Measurements from ENCODE around the gene CKAP5.
"Not testable (repeated sequence)": the region's sequence is repeated elsewhere in the genome, so short reads cannot be mapped to it uniquely, and the experiment has no call there.

- TF ChIP-seq CTCF, EZH2, EZH2phosphoT487 (IDR thresholded peaks at IDR 0.05): not testable (repeated sequence)
These were observed 136.7 kb downstream of the CKAP5 start for GRCh38 chr11:46709351-46709750.

All from neural progenitor cell (in vitro differentiated cells).